ENCODE data around the gene SELPLG. TPM values are rescaled to one million over a fixed set of nuclear protein-coding genes. Genes with fewer than 3 reads are reported as not detected.
"Not testable (repeated sequence)": the region's sequence is repeated elsewhere in the genome, so short reads cannot be mapped to it uniquely, and the experiment has no call there.

SELPLG gene
- polyA plus RNA-seq, 4 donors, result 1.9 to 3.2 (median 2.4) TPM

DNA sequence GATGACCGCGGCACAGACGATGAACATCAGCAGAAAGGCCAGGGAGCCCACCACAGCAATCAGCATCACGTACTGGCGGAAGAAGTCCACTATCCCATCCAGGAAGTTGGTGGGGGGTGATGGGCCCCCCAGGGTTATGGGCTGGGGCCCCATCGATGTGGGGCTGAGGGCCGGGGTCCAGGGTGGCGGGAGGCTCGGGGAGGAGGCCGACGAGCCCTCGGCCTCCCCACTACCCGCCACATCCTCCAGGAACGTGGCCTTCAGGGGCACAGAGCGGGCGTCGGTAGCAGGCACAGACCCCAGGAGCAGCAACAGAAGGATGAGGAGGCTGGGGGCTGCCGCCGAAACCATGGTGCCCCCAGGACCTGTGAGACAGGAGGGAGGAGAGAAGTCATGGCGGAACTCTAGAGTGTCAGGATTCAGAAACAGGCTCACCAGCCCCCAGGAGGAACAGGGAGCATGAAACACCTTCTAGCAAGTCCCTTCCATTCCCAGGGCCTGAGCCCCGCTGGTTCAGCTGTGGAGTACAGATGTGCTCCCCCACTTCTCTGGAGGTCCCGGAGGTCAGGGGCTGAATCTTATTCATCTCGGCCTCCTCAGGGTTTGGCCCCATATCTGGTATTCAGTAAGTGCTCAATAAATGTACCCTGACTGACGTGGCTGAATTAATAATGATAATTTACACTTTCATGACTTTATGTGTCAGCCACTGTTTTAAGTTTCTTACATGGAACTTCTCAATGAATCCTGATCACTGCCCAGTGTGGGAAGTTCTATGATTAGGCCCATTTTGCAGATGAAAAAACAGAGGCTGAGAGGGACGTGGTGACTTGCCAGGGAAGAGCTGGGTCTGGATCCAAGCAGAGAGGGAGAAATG, 41.4 kb downstream of the SELPLG start:
- DNase-seq (ENCODE audit: low read depth in 4 of 4, low spot score in 2 of 4), result no peak

DNA sequence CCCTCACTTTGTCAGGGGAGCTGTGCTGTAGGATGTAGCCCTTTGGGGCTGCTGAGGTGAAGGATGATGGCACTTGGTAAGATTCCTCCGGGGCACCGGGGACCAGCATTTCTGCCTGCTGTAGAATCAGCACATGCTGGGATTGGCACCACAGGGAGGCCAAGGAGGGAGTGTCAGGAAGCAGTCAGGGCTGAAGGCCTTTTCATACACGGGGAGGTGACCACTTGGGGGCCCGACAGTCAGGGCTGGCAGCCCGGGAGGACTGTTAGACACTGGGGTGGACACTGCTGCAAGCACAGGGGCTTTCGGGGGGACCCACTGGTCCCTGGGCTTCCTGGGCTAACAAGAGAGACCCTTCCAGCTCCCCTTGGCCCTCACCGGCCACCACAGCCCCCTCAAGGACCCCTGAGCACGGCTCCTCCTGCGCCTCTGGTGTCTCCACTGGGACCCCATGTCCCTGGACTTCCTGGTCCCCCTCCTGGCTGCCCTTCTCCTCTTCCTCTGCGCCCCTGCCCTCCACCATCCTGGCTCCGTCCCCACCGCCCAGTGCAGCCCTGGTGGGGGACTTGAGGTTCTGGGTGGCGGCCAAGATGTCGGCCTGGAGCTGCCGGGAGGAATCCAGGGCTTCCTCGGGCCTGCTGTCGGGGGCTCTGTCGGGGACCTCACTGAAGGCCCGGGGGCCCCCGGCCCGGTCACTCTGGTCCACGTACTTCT, 42.3 kb downstream of the SELPLG start:
- DNase-seq (ENCODE audit: low read depth in 4 of 4, low spot score in 2 of 4), result no peak

GRCh38 chr12:108590463-108590862, 43.2 kb downstream of the SELPLG start:
- not testable (repeated sequence) for DNase-seq (ENCODE audit: low read depth in 4 of 4, low spot score in 2 of 4)

GRCh38 chr12:108589840-108590229, 43.9 kb downstream of the SELPLG start:
- DNase-seq (ENCODE audit: low read depth in 4 of 4, low spot score in 2 of 4), result no peak

- DNase-seq (ENCODE audit: low read depth in 4 of 4, low spot score in 2 of 4), result peak in 2 of 4 donors; percentile 45 to 49
Measured at GRCh38 chr12:108589028-108589839, 44.5 kb downstream of the SELPLG start.

DNA sequence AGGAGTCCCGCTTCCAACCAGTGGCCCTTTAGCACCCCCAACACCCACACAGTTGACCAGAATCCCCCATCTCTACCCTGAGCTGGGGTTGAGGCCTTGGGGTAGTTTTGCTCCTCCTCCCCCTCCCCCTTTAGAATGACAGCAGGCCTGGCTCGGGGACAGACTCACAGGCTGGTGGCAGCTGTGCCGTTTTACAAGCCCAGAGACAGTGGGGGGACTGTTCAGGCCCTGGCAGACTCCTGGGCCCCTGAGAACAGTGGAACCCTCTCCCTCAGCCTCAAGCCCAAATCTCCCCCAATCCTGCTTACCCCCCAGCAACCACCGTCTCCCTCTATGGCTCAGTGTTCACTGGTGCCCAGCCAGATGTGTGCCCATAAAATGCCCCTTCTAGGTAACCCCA, 45.9 kb downstream of the SELPLG start:
- DNase-seq (ENCODE audit: low read depth in 4 of 4, low spot score in 2 of 4), result no peak

GRCh38 chr12:108586306-108586705, 47.4 kb downstream of the SELPLG start:
- no peak for DNase-seq (ENCODE audit: low read depth in 4 of 4, low spot score in 2 of 4)

DNA sequence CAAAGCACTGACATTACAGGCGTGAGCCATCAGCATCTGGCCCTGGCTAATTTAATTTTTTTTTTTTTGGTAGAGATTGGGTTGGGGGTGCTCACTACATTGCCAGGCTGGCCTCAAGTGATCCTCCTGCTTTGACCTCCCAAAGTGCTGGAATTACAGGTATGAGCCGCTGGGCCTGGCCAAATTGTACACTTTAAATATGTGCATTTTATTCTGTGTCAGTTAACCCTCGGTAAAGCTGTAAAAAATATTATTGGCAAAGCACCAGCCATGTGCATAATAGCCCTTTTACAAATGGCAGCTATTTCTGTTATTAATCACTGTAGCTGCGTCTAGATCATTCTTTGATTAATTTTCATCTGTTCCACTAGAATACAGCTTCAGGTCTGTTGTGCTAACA, 47.8 kb downstream of the SELPLG start:
- DNase-seq (ENCODE audit: low read depth in 4 of 4, low spot score in 2 of 4), result no peak

GRCh38 chr12:108584456-108585065, 49.1 kb downstream of the SELPLG start:
- DNase-seq (ENCODE audit: low read depth in 4 of 4, low spot score in 2 of 4), result no peak

GRCh38 chr12:108583991-108584390, 49.7 kb downstream of the SELPLG start:
- no peak for DNase-seq (ENCODE audit: low read depth in 4 of 4, low spot score in 2 of 4)

DNA sequence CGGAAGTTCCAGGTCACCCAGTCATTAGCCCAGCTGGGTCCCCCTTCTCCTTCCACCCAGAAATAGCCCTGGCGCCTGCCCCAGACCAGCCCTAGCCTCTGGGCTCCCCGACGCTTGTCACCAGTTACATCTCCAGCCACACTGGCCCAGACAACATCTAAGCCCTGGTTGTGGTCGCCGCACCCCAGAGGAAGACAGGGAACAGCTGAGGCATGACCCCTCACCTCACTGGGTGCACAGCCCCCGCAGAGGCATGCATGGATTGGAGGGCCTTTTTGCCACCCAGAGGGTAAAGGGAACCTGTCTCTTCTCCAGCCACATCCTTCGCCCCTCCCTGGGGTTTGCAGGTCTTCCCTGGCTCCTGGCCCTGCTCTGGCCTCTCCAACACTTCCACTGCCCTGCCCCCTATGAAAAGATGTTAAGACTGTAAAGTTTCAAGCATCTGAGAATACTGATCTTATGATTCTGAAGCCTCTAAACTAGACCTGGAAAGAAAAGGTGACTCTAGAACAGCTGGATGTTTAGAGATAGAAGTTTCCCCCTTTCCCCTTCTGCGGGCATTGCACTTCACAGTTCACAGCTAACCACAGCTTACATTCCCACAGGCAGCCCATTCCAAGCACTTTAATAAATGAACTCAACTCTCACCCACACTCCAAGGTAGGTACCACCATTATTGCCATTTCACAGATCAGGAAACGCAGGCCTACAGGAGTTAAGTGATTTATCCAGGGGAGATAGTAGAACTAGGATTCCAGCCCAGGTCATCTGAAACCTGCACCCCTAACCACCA, 50.5 kb downstream of the SELPLG start:
- no peak for DNase-seq (ENCODE audit: low read depth in 4 of 4, low spot score in 2 of 4)

GRCh38 chr12:108582509-108582908, 51.2 kb downstream of the SELPLG start:
- DNase-seq (ENCODE audit: low read depth in 4 of 4, low spot score in 2 of 4), result no peak

- no peak for DNase-seq (ENCODE audit: low read depth in 4 of 4, low spot score in 2 of 4)
Measured at GRCh38 chr12:108581311-108582227, 52.1 kb downstream of the SELPLG start.

DNA sequence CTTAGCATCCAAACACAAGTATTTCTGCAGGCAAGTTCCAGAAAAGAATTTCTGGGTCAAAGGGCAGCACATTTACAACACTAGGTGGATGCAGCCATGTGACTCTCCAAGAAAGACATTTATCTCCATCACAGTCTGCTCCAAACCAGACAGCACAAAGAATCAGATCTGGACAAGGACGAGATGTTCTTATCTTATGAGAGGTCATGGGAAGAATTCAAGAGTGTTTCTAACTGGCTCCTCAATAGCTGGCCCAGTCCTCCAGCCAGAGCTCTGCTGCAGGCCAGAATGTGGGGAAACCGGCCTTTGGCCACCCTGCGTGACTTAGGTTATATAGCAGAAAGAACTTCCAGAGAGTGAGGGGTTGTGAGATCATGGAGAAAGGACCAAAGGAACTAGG, 53.2 kb downstream of the SELPLG start:
- DNase-seq (ENCODE audit: low read depth in 4 of 4, low spot score in 2 of 4), result no peak

GRCh38 chr12:108578813-108579212, 54.9 kb downstream of the SELPLG start:
- DNase-seq (ENCODE audit: low read depth in 4 of 4, low spot score in 2 of 4), result no peak

- no peak for DNase-seq (ENCODE audit: low read depth in 4 of 4, low spot score in 2 of 4)
Measured at GRCh38 chr12:108578264-108578663, 55.4 kb downstream of the SELPLG start.

DNA sequence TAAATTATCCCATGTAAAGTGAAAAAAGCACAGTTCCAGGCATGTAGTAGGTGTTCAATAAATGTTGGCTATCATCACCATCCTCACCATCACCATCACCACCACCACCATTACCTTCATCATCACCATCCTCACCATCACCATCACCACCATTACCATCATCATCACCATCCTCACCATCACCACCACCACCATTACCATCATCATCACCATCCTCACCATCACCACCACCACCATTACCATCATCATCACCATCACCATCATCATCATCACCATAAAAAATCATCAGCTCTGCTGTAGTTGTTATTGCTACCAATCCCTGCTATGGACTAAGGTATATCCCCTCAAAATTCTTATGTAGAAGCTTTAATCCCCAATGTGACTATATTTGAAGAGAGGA, 56.2 kb downstream of the SELPLG start:
- DNase-seq (ENCODE audit: low read depth in 4 of 4, low spot score in 2 of 4), result no peak

DNA sequence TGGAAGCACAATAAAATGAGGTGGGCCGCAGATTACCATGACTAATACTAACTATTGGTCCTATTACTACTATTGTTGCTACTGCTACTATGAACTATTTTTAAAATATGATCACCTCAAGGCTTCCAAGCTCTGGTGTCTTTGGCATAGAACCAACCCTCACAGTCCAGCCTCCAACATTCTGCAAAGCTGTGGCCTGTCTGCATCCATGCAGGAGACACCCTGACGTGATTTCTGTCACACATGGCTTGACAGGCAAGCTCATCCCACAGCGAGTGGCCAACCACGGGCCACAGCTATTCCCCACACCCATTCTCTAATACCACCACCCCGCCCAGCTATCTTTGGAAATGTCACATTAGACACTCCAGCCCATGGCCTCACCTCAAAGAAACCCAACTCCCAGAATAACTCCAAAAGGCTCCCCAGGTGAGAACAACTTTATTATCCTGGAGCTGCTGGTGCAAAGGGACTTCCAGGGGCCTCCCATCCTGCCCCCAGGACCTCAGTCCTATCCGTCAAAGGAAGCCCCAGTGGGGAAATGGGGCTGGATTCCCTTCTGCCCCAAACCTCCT, 56.9 kb downstream of the SELPLG start:
- DNase-seq (ENCODE audit: low read depth in 4 of 4, low spot score in 2 of 4), result no peak
